T-helper 22 cell (primary cell): ENCODE measurements around the gene CTSC.
"Not testable (repeated sequence)": the region's sequence is repeated elsewhere in the genome, so short reads cannot be mapped to it uniquely, and the experiment has no call there.

ENCODE experiments used
- DNase-seq: peaks from one replicate; pipeline ENCODE4 v3.0.0-alpha.2; 2020; ENCODE audit warnings: low read depth

CTSC gene

DNA sequence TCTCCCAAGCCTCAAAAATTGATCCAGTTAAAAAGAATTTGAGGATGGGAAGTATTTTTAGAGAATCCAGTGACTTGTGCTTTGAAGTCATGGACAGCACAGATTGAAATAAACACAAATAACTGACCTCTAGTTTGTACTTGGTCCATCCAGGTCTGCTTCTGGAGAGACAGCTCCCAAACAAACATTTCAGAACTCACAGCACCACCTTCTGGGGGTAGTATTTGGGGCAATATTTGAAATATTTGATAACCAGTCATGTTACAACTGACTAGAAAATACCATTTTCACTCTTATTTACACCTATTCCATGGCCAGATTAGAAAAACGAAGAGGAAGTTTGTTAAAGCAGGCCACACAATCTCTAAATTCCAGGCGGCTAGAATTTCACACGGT is 56.2 kb downstream of the CTSC start:
- no peak for DNase-seq

DNA sequence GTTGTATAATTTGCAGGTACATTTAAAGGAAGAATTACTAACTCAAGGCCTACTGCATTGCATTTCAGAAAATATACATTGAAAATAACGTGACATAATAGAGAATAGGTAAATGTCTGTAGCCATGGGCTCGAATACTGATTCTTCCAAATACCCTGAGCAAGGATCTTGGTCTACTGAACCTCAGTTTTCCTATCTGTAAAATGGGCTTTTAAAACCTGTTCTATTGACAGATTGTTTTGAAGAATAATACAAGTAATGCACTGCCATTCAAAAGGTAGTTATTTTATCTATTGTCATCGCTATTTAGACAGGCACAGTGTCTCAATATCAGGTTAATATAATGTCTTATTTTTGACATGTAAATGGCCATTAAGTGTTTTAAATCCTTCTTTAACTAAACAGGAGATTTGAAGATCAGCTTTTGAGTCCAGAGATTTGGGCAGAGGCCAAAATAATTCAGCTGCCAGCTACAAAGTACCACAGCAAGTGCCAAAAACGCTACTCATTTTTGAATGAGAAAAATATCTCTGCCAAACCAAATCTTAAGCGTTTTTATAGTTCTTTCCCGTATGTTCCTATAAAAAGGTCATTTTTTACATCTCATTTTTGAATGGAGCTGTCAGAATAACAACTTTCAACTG is 56.7 kb downstream of the CTSC start:
- no peak for DNase-seq

DNA sequence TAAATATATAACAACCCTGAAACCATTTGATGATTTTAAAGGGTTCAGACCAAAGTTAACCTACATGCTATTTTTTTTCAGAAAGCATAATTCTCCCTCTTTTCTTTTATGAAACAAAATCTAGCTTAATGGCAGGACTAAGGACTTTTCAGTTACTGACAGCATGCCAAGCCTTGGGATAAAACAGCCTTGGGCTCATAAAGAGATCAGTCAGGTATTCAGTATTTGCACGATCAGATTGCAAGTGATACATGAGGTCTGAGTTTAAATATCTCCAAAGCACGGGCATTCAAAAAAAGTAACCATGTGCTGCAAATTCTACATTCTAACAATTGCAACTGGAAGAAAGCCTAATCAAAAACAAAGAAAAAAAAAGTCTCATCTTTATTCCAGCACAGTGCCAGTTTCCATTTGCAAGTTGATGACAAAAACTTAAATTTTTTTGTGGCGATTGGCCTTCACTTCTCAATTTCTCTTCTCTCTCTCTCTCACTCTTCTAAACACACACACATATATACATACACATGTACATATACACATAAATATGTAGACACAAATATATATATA is 60.1 kb downstream of the CTSC start:
- DNase-seq, result no peak

DNA sequence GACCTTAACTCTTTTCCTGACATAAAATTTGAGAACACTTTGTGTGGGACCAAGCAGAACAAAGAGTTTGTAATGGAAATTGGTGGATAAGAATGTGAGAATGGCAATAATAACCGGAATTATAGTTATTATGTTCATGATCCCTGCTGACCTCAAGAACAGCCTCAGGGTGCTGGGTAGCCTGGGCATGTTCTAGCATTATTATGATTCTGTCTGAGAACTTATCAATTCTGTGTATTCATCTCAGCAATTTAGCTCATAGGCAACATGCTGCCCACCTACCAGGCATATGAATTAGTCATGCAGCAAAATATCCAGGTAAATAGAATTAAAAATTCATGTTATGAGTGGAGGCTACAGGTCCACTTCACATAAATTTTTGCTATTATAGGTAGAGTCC is 61.9 kb downstream of the CTSC start:
- DNase-seq, result no peak

DNA sequence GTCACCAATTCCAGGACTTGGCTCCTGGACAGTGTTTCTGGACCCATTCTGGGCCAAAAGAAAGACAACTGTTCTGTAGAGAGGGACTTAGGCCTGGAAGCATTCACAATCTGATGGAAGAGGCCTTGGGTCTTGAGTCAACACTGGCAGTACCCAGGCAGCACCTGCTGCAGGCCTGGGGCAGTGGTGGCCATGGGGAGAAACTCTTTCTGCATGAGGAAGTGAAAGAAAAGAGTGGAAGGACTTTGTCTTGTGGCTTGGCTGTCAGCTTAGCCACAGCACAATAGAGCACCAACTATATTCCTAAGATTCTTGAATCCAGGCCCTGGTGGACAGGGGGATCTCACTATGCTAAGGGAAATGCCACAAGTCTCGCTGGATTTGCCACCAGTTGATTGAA is 70.6 kb downstream of the CTSC start:
- no peak for DNase-seq

DNA sequence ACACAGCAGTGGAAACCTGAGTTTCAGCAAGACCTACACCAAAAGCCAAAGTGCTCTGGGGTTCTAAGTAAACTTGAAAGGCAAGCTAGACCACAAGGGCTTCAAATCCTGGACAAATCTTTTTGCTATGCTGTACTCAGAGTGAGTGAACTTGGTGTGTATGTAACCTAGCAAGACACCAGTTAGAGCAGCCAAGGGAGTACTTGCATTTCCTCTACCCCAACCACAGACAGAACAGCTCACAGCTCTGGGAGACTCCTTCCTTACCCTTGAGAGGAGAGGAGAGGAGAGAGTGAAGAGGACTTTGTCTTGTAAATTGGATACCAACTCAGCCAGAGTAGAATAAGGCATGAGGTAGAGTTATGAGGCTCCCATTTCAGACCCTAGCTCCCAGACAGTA is 71.4 kb downstream of the CTSC start:
- DNase-seq, result no peak

DNA sequence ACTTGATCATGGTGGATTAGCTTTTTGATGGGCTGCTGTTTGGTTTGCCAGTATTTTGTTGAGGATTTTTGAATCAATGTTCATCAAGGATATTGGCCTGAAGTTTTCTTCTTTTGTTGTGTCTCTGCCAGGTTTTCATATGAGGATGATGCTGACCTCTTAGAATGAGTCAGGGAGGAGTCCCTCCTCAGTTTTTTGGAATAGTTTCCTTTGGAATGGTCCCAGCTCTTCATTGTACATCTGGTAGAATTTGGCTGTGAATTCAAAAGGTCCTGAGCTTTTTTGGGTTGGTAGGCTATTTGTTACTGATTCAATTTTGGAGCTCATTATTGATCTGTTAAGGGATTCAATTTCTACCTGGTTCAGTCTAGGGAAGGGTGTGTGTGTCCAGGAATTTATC is 78.1 kb downstream of the CTSC start:
- DNase-seq, result no peak

DNA sequence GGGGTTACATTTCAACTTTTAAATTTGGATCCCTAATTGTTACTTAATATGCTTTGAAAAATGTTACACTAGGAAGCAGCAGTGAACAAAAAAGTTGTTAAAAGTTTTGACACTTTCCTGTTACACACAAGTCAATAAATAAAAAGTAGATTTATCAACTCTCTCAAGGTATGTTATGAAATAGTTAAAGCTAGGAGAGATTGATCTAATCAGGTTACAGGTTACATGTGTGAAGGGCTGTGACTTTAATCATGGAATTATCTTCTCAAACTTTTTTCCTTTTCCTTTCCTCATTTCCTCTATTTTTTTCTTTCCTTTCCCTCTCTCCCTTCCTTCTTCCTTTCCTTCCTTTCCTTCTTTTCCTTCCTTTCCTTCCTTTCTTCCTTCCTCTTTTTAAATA is 85.3 kb downstream of the CTSC start:
- DNase-seq, result no peak

DNA sequence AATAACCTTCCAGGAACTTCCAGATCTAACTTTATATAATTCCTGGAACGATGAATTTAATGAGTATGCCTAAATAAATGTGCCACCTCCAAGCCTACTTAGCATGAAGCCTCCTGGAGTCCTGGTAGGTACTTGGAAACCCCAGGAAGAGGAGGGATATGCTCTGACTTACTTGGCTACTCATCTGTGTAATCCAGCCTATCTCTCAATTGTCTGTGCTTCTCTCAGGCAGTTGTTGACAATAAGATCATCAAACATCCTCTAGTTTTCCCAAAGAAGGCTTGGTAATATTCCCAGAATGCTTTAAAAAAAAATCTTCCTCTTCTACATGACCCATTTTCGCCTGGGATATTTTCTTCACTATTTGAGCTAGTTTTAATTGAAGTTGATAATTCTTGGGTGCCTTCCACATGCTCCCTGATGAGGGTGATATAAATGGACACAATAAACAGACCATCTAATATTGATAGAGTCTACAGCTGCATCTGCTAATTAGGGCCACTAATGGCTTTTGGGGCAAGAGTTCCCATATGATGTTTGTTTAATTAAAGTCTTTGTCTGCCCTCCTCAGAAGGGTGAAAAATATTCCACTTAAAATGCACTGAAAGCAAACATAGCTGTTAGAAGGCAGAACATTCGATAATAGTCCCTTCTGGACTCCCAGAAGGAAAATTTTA is 86.8 kb downstream of the CTSC start:
- DNase-seq, result no peak

DNA sequence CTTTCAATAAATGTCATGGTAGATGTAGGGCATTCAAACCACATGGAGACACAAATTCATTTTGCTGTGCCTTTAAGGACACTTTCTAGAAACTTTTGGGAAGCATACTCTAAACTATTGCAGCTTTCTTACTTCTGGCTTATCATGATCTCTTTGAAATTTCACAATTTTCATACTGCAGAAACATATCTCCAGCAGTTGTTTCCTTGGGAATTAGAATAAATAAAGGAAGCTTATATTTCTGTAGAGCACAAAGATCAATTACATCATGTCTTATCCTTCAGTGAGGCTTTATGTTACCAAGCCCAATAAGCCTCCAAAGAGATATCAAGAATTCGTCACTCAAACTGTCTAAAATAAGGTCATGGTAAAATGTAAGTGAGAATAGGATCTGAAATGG is 87.8 kb downstream of the CTSC start:
- no peak for DNase-seq

DNA sequence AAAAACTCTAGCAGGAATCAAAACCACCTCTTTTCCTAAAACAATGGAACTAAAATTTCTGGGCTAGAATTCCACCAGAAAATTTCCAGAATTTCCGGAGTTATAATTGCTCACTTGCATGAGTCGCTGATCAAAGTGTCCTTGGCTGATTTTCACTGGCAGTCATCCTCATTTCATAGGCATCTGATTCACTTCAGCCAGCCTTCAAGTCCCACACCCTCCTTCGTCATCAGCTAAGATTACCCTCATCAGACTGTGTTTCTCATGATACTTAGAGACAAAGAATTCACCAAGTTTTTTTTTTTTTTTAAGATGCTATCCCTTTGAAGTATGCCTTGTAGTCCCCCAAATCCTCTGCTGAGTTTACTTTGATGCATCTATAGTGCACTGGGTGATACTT is 90.8 kb downstream of the CTSC start:
- no peak for DNase-seq

DNA sequence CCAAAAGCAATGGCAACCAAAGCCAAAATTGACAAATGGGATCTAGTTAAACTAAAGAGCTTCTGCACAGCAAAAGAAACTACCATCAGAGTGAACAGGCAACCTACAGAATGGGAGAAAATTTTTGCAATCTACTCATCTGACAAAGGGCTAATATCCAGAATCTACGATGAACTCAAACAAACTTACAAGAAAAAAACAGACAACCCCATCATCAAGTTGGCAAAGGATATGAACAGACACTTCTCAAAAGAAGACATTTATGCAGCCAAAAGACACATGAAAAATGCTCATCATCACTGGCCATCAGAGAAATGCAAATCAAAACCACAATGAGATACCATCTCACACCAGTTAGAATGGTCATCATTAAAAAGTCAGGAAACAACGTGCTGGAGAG is 92.0 kb downstream of the CTSC start:
- not testable (repeated sequence) for DNase-seq
